Endothelial cell of umbilical vein (primary cell): Measurements from ENCODE around the gene SERPINA12. TPM values are rescaled to one million over a fixed set of nuclear protein-coding genes. Genes with fewer than 3 reads are reported as not detected.

Source experiments
- BruUV-seq: library from RNA; stranded (reverse); fragments of 400-500 nt; replicated peaks from 2 replicates; lab custom pipeline; 2021; lab: Mats Ljungman, UMichigan
- CTCF ChIA-PET: fragments of 300-600, 350-600 bp; sonication (Branson Sonifier 250); formaldehyde crosslinking; loops from one replicate; lab custom pipeline; 2021; ENCODE audit warnings: antibody characterized with exemption, inconsistent platforms; lab: Charles Lee
- POLR2A ChIA-PET: fragments of 300-600, 350-600 bp; sonication (Branson Sonifier 250); formaldehyde crosslinking; loops from one replicate; lab custom pipeline; 2021; ENCODE audit warnings: antibody characterized with exemption, inconsistent platforms; lab: Charles Lee
- DNase-seq: peaks from one replicate; pipeline ENCODE4 v3.0.0-alpha.2; 2011; ENCODE audit warnings: low read depth, low spot score
- FAIRE-seq: peaks from 2 replicates; lab custom pipeline; 2011; peaks lifted over from hg19 to GRCh38; lab: Jason Lieb, UNC
- H2AFZ ChIP-seq: 2 replicates; pipeline ENCODE4 v1.6.0; 2012; ENCODE audit warnings: low read depth, low read length, control low read depth, inconsistent platforms
- H3K27ac ChIP-seq: 2 replicates; pipeline ENCODE4 v1.5.1; 2011; ENCODE audit warnings: low read depth, mild to moderate bottlenecking, control low read depth, low read length, moderate library complexity; ENCODE audit not compliant: insufficient read depth
- H3K27me3 ChIP-seq, 2 experiments: 2 replicates each; pipeline versions ENCODE4 v1.6.0 to v1.6.1; 2011; ENCODE audit warnings: low read length in 2 of 2, mixed read lengths in 1 of 2; ENCODE audit not compliant: control insufficient read depth in 2 of 2, insufficient read depth in 2 of 2
- H3K36me3 ChIP-seq, 2 experiments: 2 replicates in 1 of 2; 3 replicates in 1 of 2; pipeline ENCODE4 v1.5.1; 2011; ENCODE audit warnings: low read length in 2 of 2, mild to moderate bottlenecking in 1 of 2, moderate library complexity in 1 of 2; ENCODE audit not compliant: control insufficient read depth in 2 of 2, insufficient read depth in 2 of 2; ENCODE audit errors: extremely low read depth in 1 of 2
- H3K4me1 ChIP-seq: 3 replicates; pipeline ENCODE4 v1.5.1; 2011; ENCODE audit warnings: mild to moderate bottlenecking, low read length; ENCODE audit not compliant: control insufficient read depth, insufficient read depth; ENCODE audit errors: extremely low read depth
- H3K4me2 ChIP-seq: 2 replicates; pipeline ENCODE4 v1.6.1; 2011; ENCODE audit warnings: low read length, control low read depth, mixed read lengths; ENCODE audit not compliant: insufficient read depth
- H3K4me3 ChIP-seq, 3 experiments: fragments of 200-600 bp in 1 of 3; sonication (generic), shearing (Covaris generic) in 1 of 3; replicated peaks in 1 of 3; 2 replicates each; pipeline ENCODE4 v1.5.1; 2011 to 2016; ENCODE audit warnings: control low read depth in 3 of 3, low read length in 3 of 3, mild to moderate bottlenecking in 2 of 3, inconsistent platforms in 1 of 3, low read depth in 1 of 3, moderate library complexity in 1 of 3; ENCODE audit not compliant: insufficient read depth in 1 of 3
- H3K79me2 ChIP-seq: 2 replicates; pipeline ENCODE4 v1.6.0; 2012; ENCODE audit warnings: low read length, inconsistent platforms; ENCODE audit not compliant: control insufficient read depth, insufficient read depth
- H3K9ac ChIP-seq: replicated peaks from 2 replicates; pipeline ENCODE3; 2011; ENCODE audit warnings: low read length, control low read depth; ENCODE audit not compliant: insufficient read depth; ENCODE audit errors: extremely low read depth
- H3K9me1 ChIP-seq: replicated peaks from 3 replicates; pipeline ENCODE4 v1.6.0; 2011; ENCODE audit warnings: mild to moderate bottlenecking, low read length; ENCODE audit not compliant: control insufficient read depth, insufficient read depth; ENCODE audit errors: extremely low read depth
- H3K9me3 ChIP-seq: replicated peaks from 2 replicates; pipeline ENCODE4 v1.5.1; 2012; ENCODE audit warnings: low read length, inconsistent platforms; ENCODE audit not compliant: control insufficient read depth, insufficient read depth
- H4K20me1 ChIP-seq: replicated peaks from 2 replicates; pipeline ENCODE3; 2011; ENCODE audit warnings: mild to moderate bottlenecking, low read length; ENCODE audit not compliant: control insufficient read depth, insufficient read depth; ENCODE audit errors: extremely low read depth
- CTCF ChIP-seq, 2 donors: IDR thresholded peaks; 1 replicate in 1 of 2; 2 replicates in 1 of 2; pipeline ENCODE4 v1.5.1; 2011; ENCODE audit warnings: low read length in 2 of 2, mild to moderate bottlenecking in 2 of 2, moderate library complexity in 2 of 2, control low read depth in 1 of 2, inconsistent platforms in 1 of 2, low read depth in 1 of 2; ENCODE audit not compliant: insufficient read depth in 1 of 2; ENCODE audit errors: extremely low read depth in 1 of 2
- EZH2 ChIP-seq: IDR thresholded peaks from 2 replicates; pipeline ENCODE4 v1.6.1; 2012; ENCODE audit warnings: borderline replicate concordance, low read depth, mild to moderate bottlenecking, moderate library complexity, low read length, inconsistent platforms; ENCODE audit not compliant: severe bottlenecking
- GATA2 ChIP-seq: IDR thresholded peaks from 2 replicates; pipeline ENCODE4 v1.7.0; 2011; ENCODE audit warnings: low read depth, mild to moderate bottlenecking, moderate library complexity, mixed read lengths, low read length; ENCODE audit not compliant: insufficient read length, insufficient read depth
- JUN ChIP-seq: IDR thresholded peaks from 2 replicates; pipeline ENCODE4 v1.6.1; 2011; ENCODE audit warnings: borderline replicate concordance, low read depth; ENCODE audit not compliant: insufficient read length, insufficient read depth
- MYC ChIP-seq: IDR thresholded peaks from one replicate; pipeline ENCODE4 v1.6.1; 2011; ENCODE audit warnings: mild to moderate bottlenecking, low read depth, low read length
- POLR2A ChIP-seq: IDR thresholded peaks from 2 replicates; pipeline ENCODE4 v1.6.1; 2012; ENCODE audit warnings: low read depth, mild to moderate bottlenecking, control low read depth, low read length
- POLR2AphosphoS5 ChIP-seq: IDR thresholded peaks from 2 replicates; pipeline ENCODE4 v1.6.1; 2012; ENCODE audit warnings: low read depth, mild to moderate bottlenecking, control low read depth, low read length, moderate library complexity; ENCODE audit not compliant: insufficient read depth
- dilution Hi-C: fragments of 300-500 bp; cut with MboI; formaldehyde crosslinking; loops from one replicate; pipeline ENCODE4 v1.15.0; 2019; ENCODE audit warnings: low sequenced_read_pairs; ENCODE audit not compliant: extremely low pct_ligation_motif_present
- intact Hi-C: fragments of 100-400 bp; cut with micrococcal nuclease; formaldehyde crosslinking; loops from one replicate; pipeline ENCODE4 v1.10.0; 2022
- polyA plus RNA-seq, 4 experiments: library from polyadenylated mRNA; depleted of rRNA in 3 of 4; stranded (reverse) in 3 of 4; unstranded in 1 of 4; fragments of >200 nt; gene quantifications; 2 replicates each; pipeline versions ENCODE4 v1.2.1 to v1.2.3, GENCODE V29; 2011 to 2012; ENCODE audit warnings: missing spikeins in 1 of 4
- total RNA-seq: library from RNA; stranded (reverse); gene quantifications from 2 replicates; pipeline ENCODE4 v1.2.3, GENCODE V29; 2021
- TF ChIP-seq, protein P1 (sequence below): IDR thresholded peaks from 2 replicates; pipeline ENCODE4 v1.6.1; 2011; ENCODE audit not compliant: insufficient read depth, insufficient read length

Gene SERPINA12
- total and polyA plus RNA-seq, 2 donors (not counting 3 experiments of a cell fraction or from before 2014, with no cell fraction given) = not detected

GRCh38 chr14:94547726-94548125, 38.5 kb upstream of the SERPINA12 start:
- Histone ChIP-seq H4K20me1 (no peaks in the 10 kb centered on the region), H3K27me3 (no peaks in the 10 kb centered on the region), H3K27ac (no peak overlapping the region), H3K9me3 (no peaks in the 10 kb centered on the region), H2AFZ (no peak overlapping the region), H3K4me3 (no peak overlapping the region), H3K4me1 (peaks cover 3% of the 10 kb centered on the region), H3K9me1 (no peaks in the 10 kb centered on the region), H3K79me2 (no peaks in the 10 kb centered on the region), H3K36me3 (no peaks in the 10 kb centered on the region), H3K9ac (no peak overlapping the region), H3K4me2 (no peak overlapping the region)
- ChIA-PET CTCF (interaction anchor here (1.2 to 2.0 kb wide), 3 partner anchors 14 to 115 kb away, joined by 4 to 98 read pairs (median 7); partner anchors contain the start of gene SERPINA4), POLR2A (no interaction called here)
- dilution Hi-C loops (no loop called here), intact Hi-C loops (loop anchor here (10.0 kb wide), 1 partner anchor 413 kb away; no protein-coding TSS in a partner anchor)
- no peak for DNase-seq
- TF ChIP-seq POLR2AphosphoS5 (no peak), JUN (no peak), MYC (no peak), CTCF (IDR thresholded peaks at IDR 0.05; ENCODE audit: extremely low read depth in 1 of 2, insufficient read depth in 1 of 2, low read depth in 1 of 2, low read length in 2 of 2) (no peak)
- BruUV-seq = no TSS peak
- FAIRE-seq = no peak

DNA sequence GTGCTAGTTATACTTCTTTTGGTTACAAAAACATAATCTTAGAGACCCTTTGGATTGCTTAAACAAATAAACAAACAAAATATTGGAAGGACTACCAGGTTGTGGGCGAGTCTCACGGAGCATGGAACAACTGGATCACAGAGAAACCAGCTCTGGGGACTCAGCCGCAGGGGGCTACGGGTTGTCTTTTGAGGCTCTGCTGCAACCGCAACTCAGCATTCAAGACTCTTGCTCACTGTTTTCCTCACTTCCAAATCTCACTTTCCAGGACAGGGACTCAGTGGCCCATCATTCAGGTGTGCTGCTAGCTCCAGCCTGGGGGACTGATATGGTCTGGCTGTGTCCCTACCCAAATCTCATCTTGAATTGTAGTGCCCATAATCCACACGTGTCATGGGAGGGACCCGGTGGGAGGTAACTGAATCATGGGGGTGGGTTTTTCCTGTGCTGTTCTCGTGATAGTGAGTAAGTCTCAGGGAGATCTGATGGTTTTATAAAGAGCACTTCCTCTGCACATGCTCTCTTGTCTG, 37.9 kb upstream of the SERPINA12 start:
- ChIA-PET CTCF (interaction anchor here (1.2 kb wide), 1 partner anchor 113 kb away, joined by 4 read pairs; no protein-coding TSS in a partner anchor), POLR2A (no interaction called here)
- dilution Hi-C loops (no loop called here), intact Hi-C loops (loop anchor here (10.0 kb wide), 1 partner anchor 412 kb away; no protein-coding TSS in a partner anchor)
- Histone ChIP-seq H3K36me3 (no peaks in the 10 kb centered on the region), H3K9me1 (no peaks in the 10 kb centered on the region), H4K20me1 (no peaks in the 10 kb centered on the region), H3K9ac (no peak overlapping the region), H3K79me2 (no peaks in the 10 kb centered on the region), H3K9me3 (no peaks in the 10 kb centered on the region), H3K27me3 (no peaks in the 10 kb centered on the region), H3K4me2 (no peak overlapping the region), H3K27ac (no peak overlapping the region), H3K4me1 (peaks cover 9% of the 10 kb centered on the region), H2AFZ (no peak overlapping the region), H3K4me3 (no peak overlapping the region)
- no peak for DNase-seq
- BruUV-seq = no TSS peak
- TF ChIP-seq GATA2 = no peak
- TF ChIP-seq JUN = no peak
- TF ChIP-seq MYC = no peak
- TF ChIP-seq POLR2AphosphoS5 = no peak
- no peak for TF ChIP-seq POLR2A
- TF ChIP-seq EZH2 = no peak
- TF ChIP-seq, protein P1, sequence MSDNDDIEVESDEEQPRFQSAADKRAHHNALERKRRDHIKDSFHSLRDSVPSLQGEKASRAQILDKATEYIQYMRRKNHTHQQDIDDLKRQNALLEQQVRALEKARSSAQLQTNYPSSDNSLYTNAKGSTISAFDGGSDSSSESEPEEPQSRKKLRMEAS = no peak
- no peak for FAIRE-seq
